HT-29 (cell line): Measurements from ENCODE around the gene ZNF98. TPM values are rescaled to one million over a fixed set of nuclear protein-coding genes. Genes with fewer than 3 reads are reported as not detected.

ENCODE experiments used
- DNase-seq: peaks from one replicate; pipeline ENCODE4 v3.0.0-alpha.2; 2015; ENCODE audit warnings: low spot score
- small RNA-seq: library from RNA; depleted of rRNA; stranded (forward); fragments of <200 nt; gene quantifications from one replicate; pipeline ENCODE3, GENCODE V24; 2014
- total RNA-seq: library from RNA; depleted of rRNA; stranded (reverse); fragments of >200 nt; shearing (Covaris generic); gene quantifications from 2 replicates; pipeline ENCODE4 v1.2.3, GENCODE V29; 2014; rRNA removed

The ZNF98 gene
- not detected in 2 replicates for total RNA-seq

DNA sequence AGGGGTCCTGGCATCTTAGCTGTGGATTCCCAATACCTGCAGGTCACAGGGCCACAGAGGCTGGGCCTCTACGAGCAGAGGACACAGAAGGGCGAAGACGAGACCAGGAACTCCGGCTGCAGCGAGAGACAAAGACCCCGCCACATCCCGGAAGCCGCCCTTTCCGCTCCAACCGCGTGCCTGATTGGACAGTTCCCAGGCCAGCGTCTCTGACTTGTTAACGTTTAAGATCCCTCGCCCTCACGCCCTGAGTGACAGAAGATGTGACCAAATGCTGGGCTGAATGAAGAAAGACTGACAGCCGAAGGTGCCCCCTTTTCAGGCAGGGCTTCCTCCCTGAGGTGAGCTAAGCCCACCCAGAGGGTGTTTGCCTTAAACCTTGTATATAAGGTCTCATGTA, at the start of gene ZNF98:
ZNF98 (minus strand) TSS at position 136 of the 400 bp plus-strand sequence; CDS start at position 14, 122 bp downstream.
- DNase-seq = no peak

DNA sequence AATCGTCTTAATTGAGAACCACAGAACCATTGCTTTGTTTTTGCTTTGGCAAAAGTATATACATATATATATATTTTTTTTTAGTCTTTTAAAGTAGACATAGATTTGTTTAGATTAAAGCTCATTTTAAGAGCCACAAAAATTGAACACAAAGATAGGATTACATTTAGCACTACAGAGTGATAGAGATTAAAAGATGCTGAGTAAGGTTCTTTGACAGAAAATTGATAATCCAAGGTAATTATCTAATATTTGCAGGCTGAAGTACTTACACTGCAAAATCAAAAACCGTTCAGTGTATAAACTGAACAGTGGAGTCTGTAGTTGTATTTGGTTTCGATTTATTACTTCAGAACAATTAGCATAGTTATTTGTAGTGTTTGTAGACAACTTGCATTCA, 24.5 kb upstream of the ZNF98 start:
- DNase-seq = no peak

DNA sequence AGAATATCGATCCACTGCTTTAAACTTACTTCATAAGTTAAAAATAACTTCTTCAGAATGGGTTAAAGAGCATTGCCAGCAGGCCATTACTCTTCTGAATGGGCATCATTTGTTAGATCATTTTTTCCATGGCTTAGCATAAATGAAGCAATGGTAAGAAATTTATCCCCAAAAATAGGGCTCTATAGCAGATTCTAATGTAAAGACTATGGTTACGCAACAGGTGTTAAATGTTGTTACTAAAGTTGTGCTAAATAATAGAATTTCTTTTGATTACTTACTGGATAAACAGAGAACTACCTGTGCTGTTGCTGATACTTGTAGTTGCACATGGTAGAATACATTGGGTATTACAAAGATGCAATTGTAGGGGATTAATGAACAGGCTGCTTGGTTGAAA, 15.9 kb upstream of the ZNF98 start:
- no peak for DNase-seq

- DNase-seq = no peak
Observed at GRCh38 chr19:22427960-22428913, 6.1 kb upstream of the ZNF98 start.

GRCh38 chr19:22427547-22427946, 5.4 kb upstream of the ZNF98 start:
- DNase-seq = no peak

- no peak for DNase-seq
Observed at GRCh38 chr19:22426901-22427300, 4.8 kb upstream of the ZNF98 start.

GRCh38 chr19:22421797-22422196, 349 bp downstream of the ZNF98 start:
- no peak for DNase-seq

GRCh38 chr19:22354665-22355064, 67.5 kb downstream of the ZNF98 start:
- no peak for DNase-seq

Small RNAs within 50 kb of the gene (small RNA-seq; reads per million reads assigned to genes)
- gene AC011494.1 = not detected

Other genes with a start within 250 kb of the ZNF98 start
- gene ZNF676, start 225.4 kb downstream of the ZNF98 start, total RNA-seq = not detected in 2 replicates
- gene ZNF729, start 135.9 kb downstream of the ZNF98 start, total RNA-seq = not detected in 2 replicates
- gene ZNF492, start 212.0 kb upstream of the ZNF98 start, total RNA-seq = not detected in 2 replicates